ENCODE results near the gene CDC40. TPM values are rescaled to one million over a fixed set of nuclear protein-coding genes. Genes with fewer than 3 reads are reported as not detected.

CDC40 gene
- total RNA-seq, 4 donors from 2014 or later, result 27.4 to 32.0 (median 28.8) TPM

DNA sequence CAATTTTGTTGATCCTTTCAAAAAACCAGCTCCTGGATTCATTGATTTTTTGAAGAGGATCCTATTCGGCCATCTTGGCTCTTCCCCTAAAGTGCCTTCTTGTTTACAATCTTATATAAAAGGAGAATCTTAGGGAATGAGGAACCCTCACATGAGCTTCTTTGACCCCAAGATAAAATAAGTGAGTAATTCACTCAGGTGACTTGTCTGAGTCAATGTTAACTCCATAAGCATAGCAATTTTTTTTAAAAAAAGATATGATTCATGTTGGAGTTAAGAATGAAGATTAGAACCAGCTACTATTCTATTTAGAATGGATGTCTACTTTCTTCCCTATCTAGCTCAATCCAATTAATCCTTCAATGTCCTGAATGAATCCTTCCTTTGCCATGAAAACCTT is 21.7 kb upstream of the CDC40 start:
- H3K4me1 ChIP-seq, result no peaks in the 10 kb centered on the region
- H3K9me3 ChIP-seq, result no peaks in the 10 kb centered on the region

DNA sequence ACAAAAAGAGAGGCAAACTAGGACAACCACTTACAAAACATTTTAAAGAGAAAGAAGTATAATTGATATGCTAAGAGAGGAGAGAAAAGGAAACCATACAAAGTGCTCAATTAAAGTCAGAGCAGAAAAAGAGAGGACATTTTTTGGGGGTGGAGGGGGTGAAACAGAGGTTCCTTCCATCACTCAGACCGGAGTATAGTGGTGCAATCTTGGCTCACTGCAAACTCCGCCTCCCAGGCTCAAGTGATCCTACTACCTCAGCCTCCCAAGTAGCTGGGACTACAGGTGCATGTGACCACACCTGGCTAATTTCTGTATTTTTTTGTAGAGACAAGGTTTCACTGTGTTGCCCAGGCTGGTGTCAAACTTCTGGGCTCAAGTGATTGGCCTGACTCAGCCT is 10.1 kb upstream of the CDC40 start:
- 79 to 89% methylated on average over 2 of the region's 2 CpGs for WGBS, 2 donors
- intact Hi-C loops (cut with DNase I), result no loop called here
- Histone ChIP-seq H3K4me1 (no peaks in the 10 kb centered on the region), H3K27me3 (no peaks in the 10 kb centered on the region), H3K27ac (no peak overlapping the region), H3K9me3 (no peaks in the 10 kb centered on the region), H3K36me3 (no peaks in the 10 kb centered on the region), H3K4me3 (replicated peaks in 1 of 3) (no peak overlapping the region)
- DNase-seq, result no peak
- no peak for TF ChIP-seq POLR2A (IDR thresholded peaks at IDR 0.05)
- TF ChIP-seq, protein P1, sequence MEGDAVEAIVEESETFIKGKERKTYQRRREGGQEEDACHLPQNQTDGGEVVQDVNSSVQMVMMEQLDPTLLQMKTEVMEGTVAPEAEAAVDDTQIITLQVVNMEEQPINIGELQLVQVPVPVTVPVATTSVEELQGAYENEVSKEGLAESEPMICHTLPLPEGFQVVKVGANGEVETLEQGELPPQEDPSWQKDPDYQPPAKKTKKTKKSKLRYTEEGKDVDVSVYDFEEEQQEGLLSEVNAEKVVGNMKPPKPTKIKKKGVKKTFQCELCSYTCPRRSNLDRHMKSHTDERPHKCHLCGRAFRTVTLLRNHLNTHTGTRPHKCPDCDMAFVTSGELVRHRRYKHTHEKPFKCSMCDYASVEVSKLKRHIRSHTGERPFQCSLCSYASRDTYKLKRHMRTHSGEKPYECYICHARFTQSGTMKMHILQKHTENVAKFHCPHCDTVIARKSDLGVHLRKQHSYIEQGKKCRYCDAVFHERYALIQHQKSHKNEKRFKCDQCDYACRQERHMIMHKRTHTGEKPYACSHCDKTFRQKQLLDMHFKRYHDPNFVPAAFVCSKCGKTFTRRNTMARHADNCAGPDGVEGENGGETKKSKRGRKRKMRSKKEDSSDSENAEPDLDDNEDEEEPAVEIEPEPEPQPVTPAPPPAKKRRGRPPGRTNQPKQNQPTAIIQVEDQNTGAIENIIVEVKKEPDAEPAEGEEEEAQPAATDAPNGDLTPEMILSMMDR (IDR thresholded peaks at IDR 0.05), result no peak

More for the DNA sequence above, 21.7 kb upstream of the CDC40 start:
- Histone ChIP-seq H3K27me3 (no peaks in the 10 kb centered on the region), H3K36me3 (no peaks in the 10 kb centered on the region), H3K4me3 (replicated peaks in 1 of 3) (no peak overlapping the region), H3K27ac (no peak overlapping the region)
- intact Hi-C loops (cut with DNase I), result no loop called here
- 92 to 93% methylated on average over 1 of the region's 1 CpG for WGBS, 2 donors
- TF ChIP-seq, protein P1 (IDR thresholded peaks at IDR 0.05), result no peak
- TF ChIP-seq POLR2A (IDR thresholded peaks at IDR 0.05), result no peak
- no peak for DNase-seq

DNA sequence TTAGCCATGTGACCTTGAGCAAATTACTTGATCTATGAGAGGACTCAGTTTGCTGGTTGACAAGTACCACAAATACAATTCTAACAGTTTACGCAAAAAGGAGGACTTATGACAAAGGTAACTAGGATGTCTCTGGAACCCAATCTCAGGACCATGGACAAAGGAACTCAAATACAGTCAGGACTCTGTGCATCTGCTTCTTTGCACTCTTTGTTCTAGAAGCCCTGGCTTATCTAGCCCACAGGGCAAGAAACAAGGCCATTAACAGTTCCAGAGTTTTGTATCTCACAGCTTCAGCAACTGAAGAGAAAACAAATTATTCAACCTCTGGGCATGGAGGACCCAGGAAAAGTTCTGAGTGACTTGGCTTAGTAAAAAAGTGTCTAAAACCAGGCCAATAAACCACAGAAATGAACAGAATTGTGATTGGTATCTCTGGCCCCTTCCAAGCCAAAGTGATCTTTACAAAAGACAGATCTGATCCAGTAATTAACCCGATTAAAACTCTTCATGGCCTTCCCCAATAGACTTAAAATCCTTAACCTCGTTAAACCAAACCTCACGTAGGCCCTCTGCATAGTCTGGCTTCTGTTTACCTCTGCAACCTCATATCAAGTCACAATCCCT is 6.6 kb upstream of the CDC40 start:
- Histone ChIP-seq H3K27me3 (no peaks in the 10 kb centered on the region), H3K4me3 (replicated peaks in 1 of 3) (no peak overlapping the region), H3K27ac (no peak overlapping the region), H3K9me3 (no peaks in the 10 kb centered on the region), H3K36me3 (no peaks in the 10 kb centered on the region), H3K4me1 (no peaks in the 10 kb centered on the region)
- TF ChIP-seq, protein P1 (IDR thresholded peaks at IDR 0.05), result no peak
- no peak for TF ChIP-seq POLR2A (IDR thresholded peaks at IDR 0.05)
- 80 to 87% methylated on average over 4 of the region's 4 CpGs for WGBS, 2 donors
- intact Hi-C loops (cut with DNase I), result no loop called here
- no peak for DNase-seq

DNA sequence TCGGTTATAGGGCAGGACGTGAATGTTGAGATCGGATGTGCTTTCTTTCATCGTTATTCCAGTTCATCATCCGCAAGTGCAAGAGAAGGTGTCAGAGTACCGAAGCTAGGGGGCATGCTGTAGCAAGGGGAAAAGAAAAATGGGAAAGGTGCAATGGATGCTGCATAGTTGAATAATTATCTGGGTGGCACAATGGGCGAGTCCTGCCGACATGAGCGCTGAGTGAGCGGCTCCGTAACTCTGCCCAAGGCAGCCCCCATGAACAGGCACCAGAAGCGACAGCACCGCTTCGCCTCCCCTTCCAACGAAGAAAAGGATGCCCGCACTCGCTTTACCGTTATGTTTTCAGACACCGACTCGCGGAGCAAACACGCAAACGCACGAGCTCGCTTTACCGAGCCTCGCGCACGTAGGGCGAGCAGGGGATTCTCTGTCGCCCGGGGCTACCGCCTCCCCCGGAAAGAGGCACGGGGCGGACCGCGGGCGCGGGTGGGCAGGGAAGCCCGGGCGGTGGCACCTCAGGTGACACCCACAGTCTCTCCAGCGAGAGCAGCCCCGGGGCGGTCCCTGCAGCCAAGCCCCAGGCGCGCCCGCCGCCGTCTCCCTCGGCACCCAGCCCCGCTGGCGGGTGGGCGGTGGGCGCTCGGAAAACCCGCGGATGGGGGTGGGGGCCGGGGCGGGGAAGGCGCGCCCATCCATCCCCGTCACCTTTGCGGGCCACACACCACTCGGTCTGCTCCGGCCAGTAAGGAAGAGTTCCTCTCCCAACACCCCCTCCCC is 1.4 kb upstream of the CDC40 start:
- H3K4me3 ChIP-seq (replicated peaks in 1 of 3), result peak overlapping the region; percentile 5 to 74 (median 57)
- TF ChIP-seq POLR2A (IDR thresholded peaks at IDR 0.05), result no peak
- TF ChIP-seq, protein P1 (IDR thresholded peaks at IDR 0.05), result peak in 4 of 6 experiments; percentile 59 to 81 (median 72)
- H3K36me3 ChIP-seq, result no peaks in the 10 kb centered on the region
- DNase-seq, result peak; percentile 35 to 42
- H3K27ac ChIP-seq, result peak overlapping the region; percentile 7 to 78 (median 40)
- intact Hi-C loops (cut with DNase I), result loop anchor here (5.0 kb wide), 1 partner anchor 213 kb away; no protein-coding TSS in a partner anchor
- H3K4me1 ChIP-seq, result peaks cover 13 to 16% of the 10 kb centered on the region in 2 donors
- H3K9me3 ChIP-seq, result no peaks in the 10 kb centered on the region
- H3K27me3 ChIP-seq, result no peaks in the 10 kb centered on the region
- WGBS, 2 donors, result 1% methylated on average over 15 to 37 of the region's 66 CpGs

Data from thyroid gland (tissue), 4 donors.